Measurements from ENCODE around the gene TP53BP1.
"Not testable (repeated sequence)": the region's sequence is repeated elsewhere in the genome, so short reads cannot be mapped to it uniquely, and the experiment has no call there.

The TP53BP1 gene

DNA sequence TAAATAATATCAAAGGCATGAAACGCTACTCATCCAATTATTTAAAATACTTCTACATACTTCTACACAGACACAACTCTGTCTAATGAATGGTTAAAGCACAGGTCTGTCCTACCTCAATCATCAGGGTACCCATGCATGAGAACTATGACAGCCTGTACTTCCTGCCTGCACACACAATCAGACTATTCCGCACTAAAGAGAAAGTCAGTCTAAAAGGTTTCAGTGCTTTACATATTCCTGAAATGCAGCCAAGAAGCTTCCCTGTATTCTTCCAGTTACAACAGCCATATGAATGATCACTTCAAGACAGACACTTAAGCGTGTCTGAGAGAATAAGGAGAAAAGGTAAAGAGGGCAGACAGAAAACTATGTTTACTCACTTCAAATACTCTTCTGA lies 63.3 kb downstream of the TP53BP1 start:
- no peaks in the 10 kb centered on the region for H3K4me1 Mint-ChIP-seq
- H3K9me3 Mint-ChIP-seq, result no peaks in the 10 kb centered on the region
- H3K27ac Mint-ChIP-seq, result no peak overlapping the region

DNA sequence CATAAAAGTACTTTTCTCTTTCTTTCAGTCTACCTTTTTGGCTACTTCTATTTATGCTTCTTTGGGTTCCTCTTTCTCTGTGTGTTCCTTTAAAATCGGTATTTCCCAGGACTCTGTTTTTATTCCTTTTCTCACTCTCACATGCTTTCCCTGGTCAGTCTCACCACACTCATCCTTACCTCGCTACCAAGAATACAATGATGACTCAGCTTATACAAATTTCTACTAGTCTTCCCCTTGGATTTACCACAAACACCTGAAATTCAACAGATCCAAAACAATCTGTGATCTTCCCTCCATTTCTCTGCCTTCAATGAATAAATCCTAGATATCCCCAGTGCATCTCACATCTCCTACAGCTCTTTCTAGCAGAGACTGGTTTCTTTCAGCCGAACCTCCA lies 69.2 kb downstream of the TP53BP1 start:
- no peaks in the 10 kb centered on the region for H3K9me3 Mint-ChIP-seq
- no peak for DNase-seq
- peaks cover 15% of the 10 kb centered on the region for H3K4me1 Mint-ChIP-seq
- no peaks in the 10 kb centered on the region for H3K27me3 Mint-ChIP-seq
- H3K4me3 Mint-ChIP-seq, result no peak overlapping the region
- ATAC-seq, result no peak
- H3K27ac Mint-ChIP-seq, result no peak overlapping the region

More for the DNA sequence above, 63.3 kb downstream of the TP53BP1 start:
- DNase-seq (no peak), ATAC-seq (no peak)
- Mint-ChIP-seq H3K27me3 (no peaks in the 10 kb centered on the region), H3K4me3 (no peak overlapping the region)

DNA sequence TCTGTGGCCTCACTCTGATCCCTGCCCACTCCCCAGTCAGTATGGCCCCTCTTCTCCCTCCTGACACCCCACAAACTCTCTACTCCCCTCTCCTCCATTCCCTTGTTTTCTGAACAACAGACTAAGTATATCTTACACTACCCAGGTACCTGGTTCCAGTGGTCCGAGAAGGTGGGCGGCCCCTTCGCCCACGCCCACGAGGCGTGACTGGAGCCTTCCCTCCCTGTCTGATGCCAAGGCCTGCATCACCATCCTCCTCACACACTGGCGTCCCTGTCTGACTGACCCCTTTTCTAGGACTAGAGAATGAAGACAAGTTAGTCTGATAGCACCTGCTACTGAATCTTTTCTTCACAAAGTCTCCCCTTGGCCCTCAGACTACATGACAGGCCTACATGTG lies 72.1 kb downstream of the TP53BP1 start:
- Mint-ChIP-seq H3K27me3 (no peaks in the 10 kb centered on the region), H3K4me3 (no peak overlapping the region), H3K9me3 (no peaks in the 10 kb centered on the region), H3K27ac (peak overlapping the region; percentile 15 to 75), H3K4me1 (peaks cover 15% of the 10 kb centered on the region)
- ATAC-seq, result no peak
- DNase-seq, result no peak

DNA sequence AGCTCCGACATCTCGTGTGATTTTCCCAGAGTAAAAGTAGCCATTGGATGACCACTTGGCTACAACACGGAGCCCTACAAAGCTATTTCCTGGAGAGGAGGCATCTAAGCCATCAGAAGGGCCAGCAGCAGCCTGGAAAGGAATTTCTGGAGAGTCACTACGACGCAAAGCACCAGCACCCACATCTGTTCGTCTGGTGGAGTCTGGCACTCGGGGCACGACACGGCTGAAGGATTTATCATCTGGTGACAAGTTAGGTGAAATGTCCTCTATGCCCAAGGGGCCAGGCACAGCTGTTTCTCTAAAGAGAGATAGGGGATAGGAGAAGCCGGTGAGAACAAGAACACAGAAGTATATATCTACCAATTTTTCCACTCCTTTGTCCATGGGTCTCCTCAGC lies 72.5 kb downstream of the TP53BP1 start:
- H3K27me3 Mint-ChIP-seq, result no peaks in the 10 kb centered on the region
- no peak overlapping the region for H3K4me3 Mint-ChIP-seq
- peak overlapping the region in 1 of 2 donors; percentile 15 for H3K27ac Mint-ChIP-seq
- H3K4me1 Mint-ChIP-seq, result peaks cover 15% of the 10 kb centered on the region
- DNase-seq (no peak), ATAC-seq (no peak)
- H3K9me3 Mint-ChIP-seq, result no peaks in the 10 kb centered on the region

DNA sequence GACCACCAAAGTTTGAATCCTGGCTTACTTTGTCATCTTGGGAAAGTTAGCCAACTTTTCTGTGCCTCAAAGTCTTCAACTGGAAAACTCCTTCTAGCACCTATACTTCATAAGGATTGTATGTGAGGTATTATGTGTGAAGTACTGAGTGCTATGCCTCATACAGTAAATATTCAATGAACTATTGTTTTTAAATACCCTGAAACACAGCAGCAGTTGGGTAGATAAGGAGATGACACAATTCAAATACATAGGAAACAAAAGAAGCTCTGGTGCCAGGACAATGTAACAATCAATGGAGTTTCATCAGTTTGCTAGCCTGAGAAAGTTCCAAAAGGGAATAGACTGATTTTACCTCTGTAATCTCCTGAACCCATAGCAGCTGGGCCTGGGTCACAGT lies 78.8 kb downstream of the TP53BP1 start:
- Mint-ChIP-seq H3K4me1 (no peaks in the 10 kb centered on the region), H3K27ac (peak overlapping the region in 1 of 2 donors; percentile 68), H3K9me3 (no peaks in the 10 kb centered on the region), H3K4me3 (no peak overlapping the region), H3K27me3 (no peaks in the 10 kb centered on the region)
- ATAC-seq (no peak), DNase-seq (no peak)

DNA sequence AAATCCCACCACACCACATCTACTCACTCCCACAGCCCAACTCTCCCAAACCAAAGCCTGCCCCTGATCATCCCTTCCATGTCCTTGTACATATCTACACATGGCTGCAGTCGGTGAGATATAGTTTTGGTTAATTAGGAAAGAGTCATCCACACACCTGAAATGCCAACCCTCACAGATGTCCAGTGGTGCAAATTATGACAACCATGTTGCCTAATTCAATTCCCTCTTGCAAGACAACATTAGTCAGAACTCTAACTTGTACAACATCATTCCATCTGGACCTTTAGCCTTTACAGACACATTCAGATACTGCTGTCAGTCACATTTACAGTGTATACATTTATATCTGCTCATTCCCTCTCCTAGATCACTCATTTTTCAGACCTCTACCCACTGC lies 80.9 kb downstream of the TP53BP1 start:
- ATAC-seq (no peak), DNase-seq (no peak)
- Mint-ChIP-seq H3K4me1 (no peaks in the 10 kb centered on the region), H3K27ac (peak overlapping the region in 1 of 2 donors; percentile 42), H3K4me3 (no peak overlapping the region), H3K27me3 (no peaks in the 10 kb centered on the region), H3K9me3 (no peaks in the 10 kb centered on the region)

DNA sequence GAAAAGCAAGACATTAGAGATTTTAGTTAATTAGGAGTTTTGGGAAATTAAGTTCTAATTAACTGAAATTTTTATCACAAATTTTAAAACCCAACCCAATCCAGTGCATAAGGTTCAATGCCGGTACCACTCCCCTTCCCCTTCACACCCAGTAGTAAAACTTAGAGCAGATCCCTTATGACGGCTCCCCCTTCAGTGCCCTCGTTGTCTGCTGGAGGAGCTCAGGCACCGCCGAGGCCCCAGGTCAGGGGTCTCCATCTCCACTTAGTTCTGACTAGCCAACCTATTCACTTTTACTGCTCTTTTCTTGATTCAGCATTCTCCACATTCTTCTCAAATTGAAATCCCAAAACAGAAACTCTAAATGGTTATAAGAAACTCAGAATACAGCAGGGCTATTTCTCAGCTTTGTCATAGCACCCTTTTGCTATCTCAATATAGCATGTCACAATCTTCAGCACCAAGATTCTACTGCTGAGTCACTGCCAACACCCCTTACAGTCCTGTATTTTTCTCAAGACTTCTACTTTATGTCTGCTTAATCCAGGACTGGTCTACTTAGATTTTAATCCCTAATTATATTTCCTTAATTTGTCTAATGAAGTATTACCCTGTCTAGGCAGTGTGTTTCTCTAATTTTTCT lies 82.3 kb downstream of the TP53BP1 start:
- H3K27ac Mint-ChIP-seq, result peak overlapping the region in 1 of 2 donors; percentile 36

DNA sequence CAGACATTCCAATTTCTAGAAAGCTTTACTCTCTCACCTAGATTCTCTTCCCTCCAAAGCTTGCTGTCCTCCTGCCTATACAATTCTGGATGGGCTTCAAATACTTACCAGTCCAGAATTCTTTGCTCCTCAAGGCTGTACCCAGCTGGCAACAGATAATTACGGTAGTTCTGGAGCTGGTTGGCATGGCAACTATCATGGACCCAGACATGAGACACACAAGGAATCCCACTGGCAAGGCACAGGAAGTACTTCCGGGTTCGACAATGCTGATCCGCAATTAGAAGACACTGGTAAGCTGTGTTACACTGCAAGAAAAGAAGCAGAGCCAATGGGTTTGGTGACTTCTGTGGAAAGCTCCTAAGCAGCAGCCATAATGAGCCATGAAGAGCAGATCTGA lies 84.2 kb downstream of the TP53BP1 start:
- Mint-ChIP-seq H3K27me3 (no peaks in the 10 kb centered on the region), H3K4me3 (no peak overlapping the region), H3K4me1 (no peaks in the 10 kb centered on the region), H3K9me3 (no peaks in the 10 kb centered on the region), H3K27ac (peak overlapping the region in 1 of 2 donors; percentile 20)
- DNase-seq, result no peak
- ATAC-seq, result no peak

More for the DNA sequence above, 82.3 kb downstream of the TP53BP1 start:
- H3K4me1 Mint-ChIP-seq, result no peaks in the 10 kb centered on the region
- H3K27me3 Mint-ChIP-seq, result no peaks in the 10 kb centered on the region
- no peak overlapping the region for H3K4me3 Mint-ChIP-seq
- DNase-seq, result no peak
- ATAC-seq, result no peak
- no peaks in the 10 kb centered on the region for H3K9me3 Mint-ChIP-seq

DNA sequence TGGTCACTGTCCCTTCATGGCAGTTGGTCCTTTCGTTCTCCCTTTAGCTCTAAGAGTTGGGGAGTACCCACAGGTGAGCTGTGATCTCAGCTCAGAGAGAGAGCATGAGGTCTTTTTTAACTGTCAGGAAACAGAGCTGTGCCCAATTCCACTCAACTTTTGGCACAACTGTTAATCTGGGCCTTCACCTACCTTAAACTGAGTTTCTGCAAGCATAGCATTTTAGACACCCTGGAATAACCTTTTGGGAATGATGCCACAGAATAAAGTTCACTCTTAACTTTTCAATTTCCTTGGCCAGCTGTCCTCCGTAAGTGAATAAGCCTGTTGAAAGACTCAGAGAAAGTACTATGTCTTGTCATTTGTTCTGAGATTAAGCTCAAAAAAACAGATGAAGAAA lies 86.1 kb downstream of the TP53BP1 start:
- no peaks in the 10 kb centered on the region for H3K4me1 Mint-ChIP-seq
- no peak overlapping the region for H3K27ac Mint-ChIP-seq
- ATAC-seq (no peak), DNase-seq (no peak)
- no peaks in the 10 kb centered on the region for H3K9me3 Mint-ChIP-seq
- H3K4me3 Mint-ChIP-seq, result no peak overlapping the region
- no peaks in the 10 kb centered on the region for H3K27me3 Mint-ChIP-seq

DNA sequence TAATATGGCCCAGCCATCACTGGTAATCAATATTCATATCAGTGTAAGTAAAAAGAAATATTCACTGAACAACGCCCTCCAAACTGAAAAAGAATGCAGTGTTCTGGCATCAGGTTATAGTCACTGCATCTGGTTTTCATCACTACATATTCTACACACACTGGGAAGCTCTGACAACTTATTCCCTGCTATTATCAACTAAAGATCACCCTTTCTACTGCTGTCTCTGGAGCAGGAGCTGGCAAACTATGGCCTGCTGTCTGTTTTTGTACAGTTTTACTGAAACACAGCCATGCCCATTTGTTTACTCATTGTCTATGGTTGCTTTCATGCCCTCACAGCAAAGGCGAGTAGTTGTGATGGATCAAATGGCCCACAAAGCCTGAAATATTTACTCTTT lies 86.8 kb downstream of the TP53BP1 start:
- Mint-ChIP-seq H3K9me3 (no peaks in the 10 kb centered on the region), H3K27me3 (no peaks in the 10 kb centered on the region), H3K4me3 (no peak overlapping the region), H3K4me1 (no peaks in the 10 kb centered on the region), H3K27ac (peak overlapping the region in 1 of 2 donors; percentile 17)
- ATAC-seq, result no peak
- no peak for DNase-seq

DNA sequence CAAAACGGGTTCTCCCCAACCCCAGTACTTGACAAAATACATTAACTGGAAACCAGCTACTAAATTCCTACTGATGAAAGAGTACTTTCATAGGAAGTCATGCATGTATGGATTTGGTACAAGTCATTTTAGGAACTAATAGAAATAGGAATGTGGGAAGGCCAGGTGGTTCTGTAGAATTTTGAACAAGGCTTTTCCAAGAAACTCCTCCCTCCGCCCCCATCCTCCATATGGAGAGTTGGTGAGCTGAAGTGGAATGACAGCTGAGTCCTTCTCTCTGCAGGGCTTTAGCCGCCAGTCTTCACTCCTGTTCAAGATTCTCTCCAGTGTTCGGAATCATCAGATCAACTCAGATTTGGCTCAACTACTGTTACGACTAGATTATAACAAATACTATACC lies 88.8 kb downstream of the TP53BP1 start:
- no peak for DNase-seq
- H3K4me3 Mint-ChIP-seq, result no peak overlapping the region
- no peaks in the 10 kb centered on the region for H3K27me3 Mint-ChIP-seq
- ATAC-seq, result no peak
- peak overlapping the region in 1 of 2 donors; percentile 69 for H3K27ac Mint-ChIP-seq
- no peaks in the 10 kb centered on the region for H3K9me3 Mint-ChIP-seq
- H3K4me1 Mint-ChIP-seq, result no peaks in the 10 kb centered on the region

DNA sequence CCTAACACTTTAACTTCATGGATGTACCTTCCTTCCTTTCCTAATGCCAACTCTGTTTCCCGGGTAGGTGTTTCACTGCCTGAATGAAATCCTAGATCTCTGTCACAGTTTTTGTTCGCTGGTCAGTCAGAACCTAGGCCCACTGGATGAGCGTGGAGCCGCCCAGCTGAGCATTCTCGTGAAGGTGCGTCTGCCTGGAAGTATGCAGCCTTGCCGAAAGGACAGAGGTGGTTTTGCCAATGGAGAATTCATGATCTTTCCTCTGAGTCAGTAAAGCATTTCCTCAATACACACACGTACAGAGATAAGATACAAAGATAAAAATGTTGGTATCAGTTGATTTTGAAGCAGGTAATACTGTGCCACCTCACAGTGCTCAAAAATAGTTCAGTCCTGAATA lies 89.3 kb downstream of the TP53BP1 start:
- ATAC-seq, result no peak
- Mint-ChIP-seq H3K9me3 (no peaks in the 10 kb centered on the region), H3K4me1 (no peaks in the 10 kb centered on the region), H3K27ac (peak overlapping the region; percentile 10 to 36), H3K27me3 (no peaks in the 10 kb centered on the region), H3K4me3 (no peak overlapping the region)
- DNase-seq, result no peak

DNA sequence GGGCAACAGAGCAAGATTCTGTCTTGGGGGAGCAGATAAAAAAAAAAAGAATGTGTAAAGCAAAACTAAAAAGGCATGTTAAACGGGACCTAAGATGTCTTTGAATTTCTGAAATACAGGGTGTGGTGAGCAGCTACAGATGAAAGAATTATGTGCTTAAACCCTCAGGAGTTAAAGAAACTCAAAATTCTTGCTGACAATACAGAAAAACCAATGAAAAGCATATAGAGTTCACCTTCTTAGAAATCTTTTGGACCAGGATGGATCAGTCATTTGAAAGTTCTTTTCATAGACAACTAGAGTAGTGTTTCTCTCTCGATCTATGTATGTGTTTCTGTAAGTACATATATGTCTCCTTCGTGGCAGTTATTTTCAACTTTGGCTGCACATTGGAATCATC lies 90.7 kb downstream of the TP53BP1 start:
- Mint-ChIP-seq H3K27ac (no peak overlapping the region), H3K9me3 (no peaks in the 10 kb centered on the region), H3K4me3 (no peak overlapping the region), H3K4me1 (no peaks in the 10 kb centered on the region), H3K27me3 (no peaks in the 10 kb centered on the region)
- DNase-seq (no peak), ATAC-seq (no peak)

DNA sequence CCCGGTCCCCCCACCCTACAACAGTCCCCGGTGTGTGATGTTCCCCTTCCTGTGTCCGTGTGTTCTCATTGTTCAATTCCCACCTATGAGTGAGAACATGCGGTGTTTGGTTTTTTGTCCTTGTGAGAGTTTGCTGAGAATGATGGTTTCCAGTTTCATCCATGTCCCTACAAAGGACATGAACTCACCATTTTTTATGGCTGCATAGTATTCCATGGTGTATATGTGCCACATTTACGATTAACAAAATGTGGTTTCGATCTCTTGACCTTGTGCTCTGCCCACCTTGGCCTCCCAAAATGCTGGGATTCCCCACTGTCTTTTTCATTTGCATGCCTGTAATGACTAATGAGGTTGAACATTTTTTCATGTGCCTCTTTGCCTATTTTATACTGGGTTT lies 99.4 kb downstream of the TP53BP1 start:
- not testable (repeated sequence) for H3K4me3 Mint-ChIP-seq, H3K4me1 Mint-ChIP-seq, ATAC-seq, H3K27me3 Mint-ChIP-seq, H3K27ac Mint-ChIP-seq, H3K9me3 Mint-ChIP-seq, DNase-seq

DNA sequence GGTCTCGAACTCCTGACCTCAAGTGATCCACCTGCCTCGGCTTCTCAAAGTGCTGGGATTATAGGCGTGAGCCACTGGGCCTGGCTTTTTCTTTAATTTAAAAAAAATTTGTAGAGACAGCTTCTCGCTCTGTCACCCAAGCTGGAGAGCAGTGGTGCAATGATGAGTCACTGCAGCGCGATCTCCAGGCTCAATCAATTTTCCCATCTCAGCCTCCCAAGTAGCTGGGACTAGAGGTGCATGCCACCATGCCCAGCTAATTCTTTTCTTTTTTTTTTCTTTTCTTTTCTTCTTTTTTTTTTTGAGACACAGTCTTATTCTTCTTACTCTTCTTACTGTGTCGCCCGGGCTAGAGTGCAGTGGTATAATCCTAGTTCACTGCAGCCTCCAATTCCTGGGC lies 102.2 kb downstream of the TP53BP1 start:
- H3K4me3 Mint-ChIP-seq, result no peak overlapping the region
- no peak for DNase-seq

DNA sequence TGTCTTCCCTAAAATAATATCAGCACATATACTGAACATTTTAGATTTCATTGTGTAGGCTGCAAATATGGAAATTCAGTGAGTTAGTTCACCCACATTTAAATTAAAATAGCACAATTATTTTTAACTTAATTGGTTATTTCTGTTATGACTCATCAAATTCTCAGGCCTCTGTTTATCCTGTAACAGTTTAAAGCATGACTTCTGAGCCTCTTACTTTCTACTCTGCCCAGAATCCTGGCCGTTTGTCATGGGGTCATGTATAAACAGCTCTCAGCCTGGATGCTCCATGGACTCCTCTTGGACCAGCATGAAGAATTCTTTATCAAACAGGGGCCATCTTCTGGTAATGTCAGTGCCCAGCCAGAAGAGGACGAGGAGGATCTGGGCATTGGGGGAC lies 109.9 kb downstream of the TP53BP1 start:
- no peak for ATAC-seq
- H3K9me3 Mint-ChIP-seq, result no peaks in the 10 kb centered on the region
- DNase-seq, result no peak
- no peak overlapping the region for H3K27ac Mint-ChIP-seq
- H3K27me3 Mint-ChIP-seq, result no peaks in the 10 kb centered on the region
- H3K4me1 Mint-ChIP-seq, result no peaks in the 10 kb centered on the region
- H3K4me3 Mint-ChIP-seq, result no peak overlapping the region

More for the DNA sequence above, 102.2 kb downstream of the TP53BP1 start:
- no peak for ATAC-seq
- Mint-ChIP-seq H3K27ac (peak overlapping the region; percentile 72 to 87), H3K9me3 (no peaks in the 10 kb centered on the region), H3K4me1 (no peaks in the 10 kb centered on the region), H3K27me3 (no peaks in the 10 kb centered on the region)

DNA sequence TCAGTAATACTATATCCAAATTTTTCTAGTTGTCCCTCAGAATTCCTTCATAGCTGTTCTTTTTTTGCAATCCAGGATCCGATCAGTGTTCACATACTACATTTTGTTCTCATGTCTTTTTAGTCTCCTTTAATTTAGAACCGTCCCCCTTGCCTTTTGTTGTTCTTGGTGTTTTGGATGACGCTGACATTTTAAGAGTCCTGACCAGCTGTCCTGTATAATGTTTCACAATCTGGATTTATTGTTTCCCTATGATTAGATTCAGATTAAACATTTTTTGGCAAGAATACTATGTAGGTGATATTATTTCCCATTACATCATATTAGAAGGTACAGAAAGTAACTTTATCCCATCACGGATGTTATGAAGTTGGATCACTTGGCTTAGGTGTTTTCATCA lies 110.6 kb downstream of the TP53BP1 start:
- DNase-seq (no peak), ATAC-seq (no peak)
- no peak overlapping the region for H3K4me3 Mint-ChIP-seq
- H3K4me1 Mint-ChIP-seq, result no peaks in the 10 kb centered on the region
- H3K27ac Mint-ChIP-seq, result no peak overlapping the region
- no peaks in the 10 kb centered on the region for H3K9me3 Mint-ChIP-seq
- no peaks in the 10 kb centered on the region for H3K27me3 Mint-ChIP-seq

Data from stimulated activated naive CD8-positive, alpha-beta T cell treated with anti-CD3 and anti-CD28 coated beads, Interleukin-15, amount 100 ng/mL, for 72 hours (primary cell).